HFFc6 (cell line): ENCODE results near the gene TTYH2. TPM values are rescaled to one million over a fixed set of nuclear protein-coding genes. Genes with fewer than 3 reads are reported as not detected.

Experiments used
- DNase-seq: peaks from one replicate; pipeline ENCODE4 v3.0.0-alpha.2; 2018
- H3K27ac Mint-ChIP-seq: 2 replicates; pipeline ENCODE4 v1.8.0; 2020; ENCODE audit warnings: mild to moderate bottlenecking, mixed read lengths
- H3K27me3 Mint-ChIP-seq: 2 replicates; pipeline ENCODE4 v1.8.0; 2021; ENCODE audit warnings: mild to moderate bottlenecking, moderate library complexity, mixed read lengths; ENCODE audit not compliant: insufficient read depth
- H3K36me3 Mint-ChIP-seq: 2 replicates; pipeline ENCODE4 v1.8.0; 2021; ENCODE audit warnings: low read depth, mixed read lengths
- H3K4me1 Mint-ChIP-seq: 2 replicates; pipeline ENCODE4 v1.8.0; 2020; ENCODE audit warnings: low read depth, mixed read lengths
- H3K4me3 Mint-ChIP-seq: 2 replicates; pipeline ENCODE4 v1.8.0; 2020; ENCODE audit warnings: mild to moderate bottlenecking, moderate library complexity, mixed read lengths
- H3K9me3 Mint-ChIP-seq: 2 replicates; pipeline ENCODE4 v1.8.0; 2020; ENCODE audit warnings: mild to moderate bottlenecking, mixed read lengths
- CTCF ChIP-seq: fragments of 200-600 bp; sonication (generic); IDR thresholded peaks from 2 replicates; pipeline ENCODE4 v1.5.0; 2021; ENCODE audit warnings: antibody characterized with exemption, mild to moderate bottlenecking
- total RNA-seq, 6 experiments: library from RNA; stranded (reverse); fragmentation: NEBNext Ultra II Directional; extraction: Animal tissue kit (Norgen Biotek cat#: 25700); gene quantifications; 2 replicates in 1 of 6; 3 replicates in 5 of 6; pipeline ENCODE4 v1.2.3, GENCODE V29; 2021

The TTYH2 gene
- total RNA-seq, 6 experiments from 2014 or later, result 1.2 to 2.7 (median 1.9) TPM

GRCh38 chr17:74268558-74268957, 55.2 kb downstream of the TTYH2 start:
- H3K9me3 Mint-ChIP-seq, result peaks cover 48% of the 10 kb centered on the region
- no peaks in the 10 kb centered on the region; the same call in none of the 2 replicates for H3K27me3 Mint-ChIP-seq

GRCh38 chr17:74270333-74270732, 57.0 kb downstream of the TTYH2 start:
- DNase-seq, result no peak
- Mint-ChIP-seq H3K9me3 (peaks cover 55% of the 10 kb centered on the region), H3K4me1 (no peaks in the 10 kb centered on the region), H3K36me3 (no peaks in the 10 kb centered on the region), H3K27me3 (peaks cover 2% of the 10 kb centered on the region), H3K4me3 (no peak overlapping the region), H3K27ac (no peak overlapping the region)
- TF ChIP-seq CTCF, result no peak

More at GRCh38 chr17:74268558-74268957, 55.2 kb downstream of the TTYH2 start:
- Mint-ChIP-seq H3K4me3 (no peak overlapping the region), H3K27ac (no peak overlapping the region), H3K4me1 (no peaks in the 10 kb centered on the region), H3K36me3 (no peaks in the 10 kb centered on the region)
- no peak for TF ChIP-seq CTCF
- DNase-seq, result no peak

- no peak for DNase-seq
- no peaks in the 10 kb centered on the region for H3K36me3 Mint-ChIP-seq
- peaks cover 2% of the 10 kb centered on the region for H3K27me3 Mint-ChIP-seq
- TF ChIP-seq CTCF, result no peak
- peaks cover 49% of the 10 kb centered on the region for H3K9me3 Mint-ChIP-seq
- H3K4me1 Mint-ChIP-seq, result no peaks in the 10 kb centered on the region
- no peak overlapping the region for H3K4me3 Mint-ChIP-seq
- no peak overlapping the region for H3K27ac Mint-ChIP-seq
Measured at GRCh38 chr17:74271281-74271680, 57.9 kb downstream of the TTYH2 start.

GRCh38 chr17:74271901-74272561, 58.7 kb downstream of the TTYH2 start:
- no peaks in the 10 kb centered on the region for H3K4me1 Mint-ChIP-seq
- no peak overlapping the region for H3K4me3 Mint-ChIP-seq
- peaks cover 45% of the 10 kb centered on the region for H3K9me3 Mint-ChIP-seq
- H3K27ac Mint-ChIP-seq, result no peak overlapping the region
- no peak for TF ChIP-seq CTCF
- peaks cover 2% of the 10 kb centered on the region for H3K27me3 Mint-ChIP-seq
- DNase-seq, result no peak
- H3K36me3 Mint-ChIP-seq, result no peaks in the 10 kb centered on the region

GRCh38 chr17:74272731-74273201, 59.4 kb downstream of the TTYH2 start:
- Mint-ChIP-seq H3K36me3 (no peaks in the 10 kb centered on the region), H3K4me1 (no peaks in the 10 kb centered on the region), H3K4me3 (no peak overlapping the region), H3K9me3 (peaks cover 39% of the 10 kb centered on the region), H3K27ac (no peak overlapping the region), H3K27me3 (peaks cover 3% of the 10 kb centered on the region)
- TF ChIP-seq CTCF, result no peak
- no peak for DNase-seq
